HepG2 (cell line): ENCODE measurements around the gene NDUFB6. TPM values are rescaled to one million over a fixed set of nuclear protein-coding genes. Genes with fewer than 3 reads are reported as not detected.

Source experiments
- CEBPG ChIP-seq: IDR thresholded peaks from 2 replicates; pipeline ENCODE4 v1.6.1; 2016
- ELF1 ChIP-seq: sonication (generic); formaldehyde crosslinking; IDR thresholded peaks from 2 replicates; pipeline ENCODE4 v1.4.0; 2020; ENCODE audit warnings: missing genetic modification reagents
- IKZF1 ChIP-seq: fragments of 450-650 bp; IDR thresholded peaks from 2 replicates; pipeline ENCODE4 v1.7.1; 2016
- IRX3 ChIP-seq: sonication (generic); formaldehyde crosslinking; IDR thresholded peaks from 2 replicates; pipeline ENCODE4 v1.8.1; 2023; ENCODE audit warnings: mild to moderate bottlenecking, low read depth, missing genetic modification reagents, borderline replicate concordance
- KDM5A ChIP-seq: fragments of 200-600 bp; sonication (generic); IDR thresholded peaks from 2 replicates; pipeline ENCODE4 v1.7.0; 2018; ENCODE audit warnings: antibody characterized with exemption, mild to moderate bottlenecking, low read length, borderline replicate concordance
- KLF16 ChIP-seq, 2 experiments: sonication (generic) in 1 of 2; formaldehyde crosslinking in 1 of 2; IDR thresholded peaks; 2 replicates each; pipeline versions ENCODE4 v1.6.1 to v1.8.0; 2016 to 2023; ENCODE audit warnings: missing genetic modification reagents in 2 of 2, missing compliant biosample characterization in 1 of 2
- MAFG ChIP-seq: sonication (generic); formaldehyde crosslinking; IDR thresholded peaks from 2 replicates; pipeline ENCODE4 v1.5.1; 2020; ENCODE audit warnings: mild to moderate bottlenecking, missing genetic modification reagents
- MTF1 ChIP-seq: sonication (generic); formaldehyde crosslinking; IDR thresholded peaks from 2 replicates; pipeline ENCODE4 v1.5.0; 2020; ENCODE audit warnings: missing genetic modification reagents
- NFYC ChIP-seq: IDR thresholded peaks from 2 replicates; pipeline ENCODE4 v1.6.1; 2016; ENCODE audit warnings: missing genetic modification reagents, missing compliant biosample characterization
- NR2C2 ChIP-seq: sonication (generic); formaldehyde crosslinking; IDR thresholded peaks from 2 replicates; pipeline ENCODE4 v1.4.0; 2020; ENCODE audit warnings: missing genetic modification reagents, mild to moderate bottlenecking, moderate library complexity, borderline replicate concordance
- POLR2AphosphoS2 ChIP-seq: IDR thresholded peaks from 2 replicates; pipeline ENCODE4 v1.6.1; 2011; ENCODE audit warnings: low read depth, low read length, improper control_type of control experiment
- PPARG ChIP-seq: conservative IDR thresholded peaks from 2 replicates; pipeline ENCODE4 v1.6.1; 2016; ENCODE audit warnings: missing biosample characterization, missing genetic modification reagents
- RBM22 ChIP-seq: fragments of 200-400 bp; formaldehyde crosslinking; optimal IDR thresholded peaks from 2 replicates; pipeline ENCODE3; 2017; ENCODE audit warnings: mild to moderate bottlenecking, low read length, moderate library complexity
- SMC3 ChIP-seq: IDR thresholded peaks from 2 replicates; pipeline ENCODE4 v1.6.1; 2011; ENCODE audit warnings: low read length, improper control_type of control experiment
- SOX5 ChIP-seq: IDR thresholded peaks from 2 replicates; pipeline ENCODE4 v1.6.1; 2016; ENCODE audit warnings: borderline replicate concordance
- STAT5B ChIP-seq: sonication (generic); formaldehyde crosslinking; IDR thresholded peaks from 2 replicates; pipeline ENCODE4 v1.4.0; 2020; ENCODE audit warnings: missing genetic modification reagents
- TBX2 ChIP-seq: sonication (generic); formaldehyde crosslinking; IDR thresholded peaks from 2 replicates; pipeline ENCODE4 v1.5.0; 2020; ENCODE audit warnings: missing genetic modification reagents, mild to moderate bottlenecking, borderline replicate concordance
- TGIF2 ChIP-seq: IDR thresholded peaks from 2 replicates; pipeline ENCODE4 v1.6.1; 2016; ENCODE audit warnings: control low read depth, missing compliant biosample characterization
- ZC3H13 ChIP-seq: sonication (generic); formaldehyde crosslinking; IDR thresholded peaks from 2 replicates; pipeline ENCODE4 v1.8.1; 2023; ENCODE audit warnings: mild to moderate bottlenecking, missing genetic modification reagents, moderate library complexity
- ZFP90 ChIP-seq: sonication (generic); formaldehyde crosslinking; IDR thresholded peaks from 2 replicates; pipeline ENCODE4 v1.8.0; 2022; ENCODE audit warnings: missing genetic modification reagents, mild to moderate bottlenecking, inconsistent platforms, borderline replicate concordance
- ZFX ChIP-seq: sonication (generic); formaldehyde crosslinking; IDR thresholded peaks from 2 replicates; pipeline ENCODE4 v1.4.0; 2020; ENCODE audit warnings: mild to moderate bottlenecking, low read depth, missing genetic modification reagents, moderate library complexity
- ZNF282 ChIP-seq: fragments of 450-650 bp; IDR thresholded peaks from 2 replicates; pipeline ENCODE4 v1.6.1; 2018; ENCODE audit not compliant: partially characterized antibody
- ZNF558 ChIP-seq: sonication (generic); formaldehyde crosslinking; IDR thresholded peaks from 2 replicates; pipeline ENCODE4 v1.9.0; 2022; ENCODE audit warnings: mild to moderate bottlenecking, missing genetic modification reagents, borderline replicate concordance
- ZNF720 ChIP-seq: sonication (generic); formaldehyde crosslinking; IDR thresholded peaks from 2 replicates; pipeline ENCODE4 v1.4.0; 2020; ENCODE audit warnings: missing genetic modification reagents
- ZNF737 ChIP-seq: sonication (generic); formaldehyde crosslinking; IDR thresholded peaks from 2 replicates; pipeline ENCODE4 v1.5.0; 2020; ENCODE audit warnings: missing genetic modification reagents, mild to moderate bottlenecking, borderline replicate concordance
- polyA plus RNA-seq, 8 experiments: library from polyadenylated mRNA; depleted of rRNA in 3 of 8; stranded (reverse) in 7 of 8; unstranded in 1 of 8; fragments of >200 nt; fragmentation: Illumina TruSeq in 4 of 8; extraction: Trizol in 4 of 8; gene quantifications; 2 replicates each; pipeline versions ENCODE4 v1.2.1 to v1.2.3, GENCODE V29; 2011 to 2016; ENCODE audit warnings: low read depth in 4 of 8, missing spikeins in 1 of 8, mixed read lengths in 1 of 8; ENCODE audit not compliant: insufficient read depth in 1 of 8
- total RNA-seq, 5 experiments: library from RNA; depleted of rRNA; stranded (reverse); fragments of >200 nt; fragmentation: Illumina TruSeq; extraction: Trizol; gene quantifications; 2 replicates each; pipeline ENCODE4 v1.2.3, GENCODE V29; 2016; ENCODE audit warnings: low read depth in 1 of 5
- TF ChIP-seq, protein P1 (sequence below): IDR thresholded peaks from 2 replicates; pipeline ENCODE4 v1.6.1; 2016; ENCODE audit warnings: mild to moderate bottlenecking, missing biosample characterization, missing genetic modification reagents
- TF ChIP-seq, protein P2 (sequence below), 2 experiments: sonication (generic) in 1 of 2; formaldehyde crosslinking in 1 of 2; IDR thresholded peaks; 2 replicates each; pipeline versions ENCODE4 v1.4.0 to v1.6.1; 2018 to 2020; ENCODE audit warnings: missing genetic modification reagents in 2 of 2, borderline replicate concordance in 1 of 2, low read depth in 1 of 2, mild to moderate bottlenecking in 1 of 2, missing biosample characterization in 1 of 2
- TF ChIP-seq, protein P3 (sequence below): sonication (generic); formaldehyde crosslinking; IDR thresholded peaks from 2 replicates; pipeline ENCODE4 v1.5.0; 2020; ENCODE audit warnings: mild to moderate bottlenecking, missing genetic modification reagents

Gene NDUFB6
- total and polyA plus RNA-seq, 2 of the 13 experiments (the other 11 are each of a cell fraction or from before 2014, with no cell fraction given), result 31.2 to 81.9 TPM

DNA sequence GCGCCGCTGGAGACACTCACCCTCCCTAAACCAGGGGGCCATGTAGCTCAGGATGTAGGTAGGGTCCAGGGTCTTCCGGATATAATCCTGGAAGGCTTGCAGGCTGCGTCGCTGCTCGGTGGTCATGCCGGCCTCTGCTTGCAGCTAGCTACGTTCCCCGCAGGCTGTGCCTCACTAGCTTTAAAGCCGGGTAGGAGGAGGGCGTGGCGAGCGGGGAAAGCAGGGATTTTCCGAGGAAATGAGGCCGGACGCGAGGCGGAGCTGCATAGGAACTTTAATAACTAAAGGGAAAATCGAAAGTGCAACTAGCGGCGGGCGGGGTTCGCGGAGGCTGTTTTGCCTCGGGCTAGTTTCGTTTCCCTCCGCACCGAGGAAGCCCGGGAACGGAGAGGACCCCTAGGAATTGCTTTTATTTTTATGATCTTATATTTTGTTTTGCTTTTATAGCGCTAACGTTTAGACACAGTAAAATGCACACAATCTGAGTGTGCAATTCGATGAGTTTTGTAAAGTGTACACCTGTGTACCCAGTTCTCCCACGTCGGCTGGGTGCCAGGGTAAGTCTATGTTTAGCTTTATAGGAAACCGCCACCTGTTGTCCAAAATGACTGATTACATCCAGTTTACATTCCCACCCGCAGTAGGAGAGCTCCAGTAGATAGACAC lies 46.8 kb downstream of the NDUFB6 start, which contains the start of gene RIGI (continued):
- TF ChIP-seq ZNF558 (no peak), PPARG (no peak), MAFG (no peak), TGIF2 (CRISPR knock-in tag) (peak; percentile 53; the same call in 1 of the 2 replicates), ZFP90 (CRISPR knock-in tag) (peak; percentile 76; the same call in 1 of the 2 replicates), TBX2 (no peak; the same call in 1 of the 2 replicates), ELF1 (CRISPR knock-in tag) (peak; percentile 41; the same call in 1 of the 2 replicates), ZNF720 (CRISPR knock-in tag) (no peak), ZC3H13 (no peak), SOX5 (CRISPR knock-in tag) (no peak), NR2C2 (CRISPR knock-in tag) (0 out of 2 replicates have a peak, but pooled peaks have one; percentile 15), ZNF282 (no peak), KDM5A (peak; percentile 77; the same call in 1 of the 2 replicates), POLR2AphosphoS2 (peak; percentile 64; the same call in 1 of the 2 replicates), IKZF1 (no peak), MTF1 (CRISPR knock-in tag) (no peak), RBM22 (peak; percentile 42), STAT5B (CRISPR knock-in tag) (no peak), KLF16 (CRISPR knock-in tag; IDR thresholded peaks at IDR 0.05) (peak in 1 of 2 experiments; percentile 62; a peak in 1 of 4 replicates), ZNF737 (no peak), SMC3 (peak; percentile 69), NFYC (no peak), IRX3 (CRISPR knock-in tag) (no peak), ZFX (CRISPR knock-in tag) (peak; percentile 49), CEBPG (CRISPR knock-in tag) (no peak)
- TF ChIP-seq, protein P1, sequence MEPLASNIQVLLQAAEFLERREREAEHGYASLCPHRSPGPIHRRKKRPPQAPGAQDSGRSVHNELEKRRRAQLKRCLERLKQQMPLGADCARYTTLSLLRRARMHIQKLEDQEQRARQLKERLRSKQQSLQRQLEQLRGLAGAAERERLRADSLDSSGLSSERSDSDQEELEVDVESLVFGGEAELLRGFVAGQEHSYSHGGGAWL, result 0 out of 2 replicates have a peak, but pooled peaks have one; percentile 61
- TF ChIP-seq, protein P2, sequence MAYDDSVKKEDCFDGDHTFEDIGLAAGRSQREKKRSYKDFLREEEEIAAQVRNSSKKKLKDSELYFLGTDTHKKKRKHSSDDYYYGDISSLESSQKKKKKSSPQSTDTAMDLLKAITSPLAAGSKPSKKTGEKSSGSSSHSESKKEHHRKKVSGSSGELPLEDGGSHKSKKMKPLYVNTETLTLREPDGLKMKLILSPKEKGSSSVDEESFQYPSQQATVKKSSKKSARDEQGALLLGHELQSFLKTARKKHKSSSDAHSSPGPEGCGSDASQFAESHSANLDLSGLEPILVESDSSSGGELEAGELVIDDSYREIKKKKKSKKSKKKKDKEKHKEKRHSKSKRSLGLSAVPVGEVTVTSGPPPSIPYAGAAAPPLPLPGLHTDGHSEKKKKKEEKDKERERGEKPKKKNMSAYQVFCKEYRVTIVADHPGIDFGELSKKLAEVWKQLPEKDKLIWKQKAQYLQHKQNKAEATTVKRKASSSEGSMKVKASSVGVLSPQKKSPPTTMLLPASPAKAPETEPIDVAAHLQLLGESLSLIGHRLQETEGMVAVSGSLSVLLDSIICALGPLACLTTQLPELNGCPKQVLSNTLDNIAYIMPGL (CRISPR knock-in tag; IDR thresholded peaks at IDR 0.05; ENCODE audit: borderline replicate concordance in 1 of 2, low read depth in 1 of 2), result peak; percentile 84 to 88
- TF ChIP-seq, protein P3, sequence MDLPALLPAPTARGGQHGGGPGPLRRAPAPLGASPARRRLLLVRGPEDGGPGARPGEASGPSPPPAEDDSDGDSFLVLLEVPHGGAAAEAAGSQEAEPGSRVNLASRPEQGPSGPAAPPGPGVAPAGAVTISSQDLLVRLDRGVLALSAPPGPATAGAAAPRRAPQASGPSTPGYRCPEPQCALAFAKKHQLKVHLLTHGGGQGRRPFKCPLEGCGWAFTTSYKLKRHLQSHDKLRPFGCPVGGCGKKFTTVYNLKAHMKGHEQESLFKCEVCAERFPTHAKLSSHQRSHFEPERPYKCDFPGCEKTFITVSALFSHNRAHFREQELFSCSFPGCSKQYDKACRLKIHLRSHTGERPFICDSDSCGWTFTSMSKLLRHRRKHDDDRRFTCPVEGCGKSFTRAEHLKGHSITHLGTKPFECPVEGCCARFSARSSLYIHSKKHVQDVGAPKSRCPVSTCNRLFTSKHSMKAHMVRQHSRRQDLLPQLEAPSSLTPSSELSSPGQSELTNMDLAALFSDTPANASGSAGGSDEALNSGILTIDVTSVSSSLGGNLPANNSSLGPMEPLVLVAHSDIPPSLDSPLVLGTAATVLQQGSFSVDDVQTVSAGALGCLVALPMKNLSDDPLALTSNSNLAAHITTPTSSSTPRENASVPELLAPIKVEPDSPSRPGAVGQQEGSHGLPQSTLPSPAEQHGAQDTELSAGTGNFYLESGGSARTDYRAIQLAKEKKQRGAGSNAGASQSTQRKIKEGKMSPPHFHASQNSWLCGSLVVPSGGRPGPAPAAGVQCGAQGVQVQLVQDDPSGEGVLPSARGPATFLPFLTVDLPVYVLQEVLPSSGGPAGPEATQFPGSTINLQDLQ (CRISPR knock-in tag), result no peak
